ENCODE measurements around the gene TLE3. TPM values are rescaled to one million over a fixed set of nuclear protein-coding genes. Genes with fewer than 3 reads are reported as not detected.

The TLE3 gene
- total and polyA plus RNA-seq, 2 donors: 21.5 to 25.7 TPM

DNA sequence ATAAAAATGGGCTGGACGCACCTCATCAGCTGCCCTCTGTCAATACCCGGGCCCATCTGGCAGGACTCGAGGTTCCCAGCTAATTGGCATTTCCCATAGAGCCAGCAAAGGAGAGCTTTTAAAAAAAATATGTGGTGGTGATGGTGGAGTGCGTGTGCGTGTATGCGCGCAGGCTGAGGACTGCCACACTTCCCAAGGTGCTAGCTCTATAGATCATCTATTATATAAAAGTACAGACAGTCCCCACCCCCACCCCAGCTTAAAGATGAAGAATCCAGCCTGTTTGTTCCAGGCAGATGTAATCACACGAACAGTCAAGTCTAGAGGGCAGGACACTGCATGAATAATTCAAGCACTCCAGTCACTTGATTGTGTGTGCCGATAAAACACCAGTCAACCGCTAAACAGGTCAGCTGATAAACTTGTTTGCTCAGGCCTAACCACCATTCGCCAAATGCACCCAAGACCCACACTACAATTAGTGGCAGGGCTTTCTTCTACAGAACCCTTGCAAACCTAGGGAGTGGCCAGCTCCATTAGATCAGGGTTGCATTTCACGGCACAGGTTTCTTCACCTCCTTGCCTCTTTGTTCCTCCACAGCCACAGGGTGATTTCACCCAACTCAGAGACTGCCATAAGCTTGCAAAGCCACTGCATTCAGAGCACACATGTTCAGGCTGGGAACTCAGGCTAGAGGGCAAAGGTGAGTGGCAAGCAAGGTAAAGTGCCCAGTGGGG is 5.8 kb downstream of the TLE3 start:
- Histone ChIP-seq H3K27ac (ENCODE audit: low read depth) (no peak overlapping the region), H3K36me3 (ENCODE audit: insufficient read depth) (no peaks in the 10 kb centered on the region), H3K4me1 (ENCODE audit: insufficient read depth) (peaks cover 2% of the 10 kb centered on the region), H3K4me3 (ENCODE audit: low read depth, low read length) (no peak overlapping the region)
- DNase-seq (ENCODE audit: extremely low spot score): no peak
- WGBS: 72% methylated on average over 12 of the region's 12 CpGs

DNA sequence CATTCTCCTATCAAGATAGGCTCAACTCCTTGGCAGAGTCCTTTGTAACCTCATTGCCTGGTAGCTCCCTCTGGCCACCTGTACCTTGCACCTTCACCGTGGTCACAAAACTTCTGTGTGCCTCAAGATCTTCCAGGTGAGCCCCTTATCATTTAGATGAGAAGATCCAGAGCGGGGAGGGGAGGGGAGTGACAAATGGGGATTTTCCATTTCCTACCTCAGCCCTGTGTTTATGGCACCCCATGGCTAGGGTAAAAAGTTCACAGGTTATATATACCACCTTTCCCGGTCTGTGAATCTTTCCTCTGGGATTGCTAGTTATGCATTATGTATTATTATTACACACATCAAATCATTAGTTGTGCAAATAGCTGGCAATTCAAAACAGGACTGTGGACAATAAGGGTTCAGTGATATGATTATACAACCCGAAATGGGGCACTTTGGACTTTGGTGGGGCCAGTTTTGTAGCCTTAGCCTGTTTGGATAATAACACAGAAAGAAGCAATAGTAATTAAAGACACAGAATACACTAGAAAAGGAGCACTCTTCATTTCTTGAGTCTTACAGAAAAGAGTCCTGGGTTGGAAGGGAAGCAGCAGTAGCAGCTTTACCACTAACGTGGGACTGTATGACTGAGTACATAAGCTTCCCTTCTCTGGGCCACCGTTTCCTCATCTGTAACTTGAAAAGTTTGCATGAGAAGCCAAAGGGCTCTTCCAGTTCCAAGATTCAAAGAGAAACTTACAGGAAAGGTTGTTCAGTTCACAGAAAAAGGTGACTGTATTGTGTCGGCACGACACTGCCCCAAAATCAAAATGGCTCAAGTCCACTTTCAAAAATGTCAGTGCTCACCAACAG is 7.1 kb downstream of the TLE3 start:
- Histone ChIP-seq H3K4me3 (ENCODE audit: low read depth, low read length) (no peak overlapping the region), H3K36me3 (ENCODE audit: insufficient read depth) (peaks cover 2% of the 10 kb centered on the region), H3K27ac (ENCODE audit: low read depth) (no peak overlapping the region), H3K4me1 (ENCODE audit: insufficient read depth) (peaks cover 2% of the 10 kb centered on the region)
- WGBS: 92% methylated on average over 8 of the region's 8 CpGs
- no peak for DNase-seq (ENCODE audit: extremely low spot score)

DNA sequence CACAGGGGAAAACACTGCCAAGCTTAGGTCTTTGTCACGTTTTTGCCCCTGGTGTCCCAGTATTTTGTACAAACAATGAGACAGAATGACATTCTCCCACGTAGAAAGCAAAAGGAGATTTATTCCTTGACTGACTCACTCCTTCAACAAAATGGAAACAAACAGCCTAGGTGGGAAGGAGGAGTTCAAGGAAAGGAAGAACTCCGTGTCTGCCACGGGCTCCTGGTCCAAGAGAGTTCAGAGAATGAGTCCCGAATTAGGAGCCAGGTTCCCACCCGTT is 8.1 kb downstream of the TLE3 start:
- no peak for DNase-seq (ENCODE audit: extremely low spot score)
- no peak overlapping the region for H3K4me3 ChIP-seq (ENCODE audit: low read depth, low read length)
- no peak overlapping the region for H3K27ac ChIP-seq (ENCODE audit: low read depth)
- peaks cover 2% of the 10 kb centered on the region for H3K4me1 ChIP-seq (ENCODE audit: insufficient read depth)
- 73% methylated on average over 6 of the region's 6 CpGs for WGBS
- H3K36me3 ChIP-seq (ENCODE audit: insufficient read depth): peaks cover 2% of the 10 kb centered on the region

DNA sequence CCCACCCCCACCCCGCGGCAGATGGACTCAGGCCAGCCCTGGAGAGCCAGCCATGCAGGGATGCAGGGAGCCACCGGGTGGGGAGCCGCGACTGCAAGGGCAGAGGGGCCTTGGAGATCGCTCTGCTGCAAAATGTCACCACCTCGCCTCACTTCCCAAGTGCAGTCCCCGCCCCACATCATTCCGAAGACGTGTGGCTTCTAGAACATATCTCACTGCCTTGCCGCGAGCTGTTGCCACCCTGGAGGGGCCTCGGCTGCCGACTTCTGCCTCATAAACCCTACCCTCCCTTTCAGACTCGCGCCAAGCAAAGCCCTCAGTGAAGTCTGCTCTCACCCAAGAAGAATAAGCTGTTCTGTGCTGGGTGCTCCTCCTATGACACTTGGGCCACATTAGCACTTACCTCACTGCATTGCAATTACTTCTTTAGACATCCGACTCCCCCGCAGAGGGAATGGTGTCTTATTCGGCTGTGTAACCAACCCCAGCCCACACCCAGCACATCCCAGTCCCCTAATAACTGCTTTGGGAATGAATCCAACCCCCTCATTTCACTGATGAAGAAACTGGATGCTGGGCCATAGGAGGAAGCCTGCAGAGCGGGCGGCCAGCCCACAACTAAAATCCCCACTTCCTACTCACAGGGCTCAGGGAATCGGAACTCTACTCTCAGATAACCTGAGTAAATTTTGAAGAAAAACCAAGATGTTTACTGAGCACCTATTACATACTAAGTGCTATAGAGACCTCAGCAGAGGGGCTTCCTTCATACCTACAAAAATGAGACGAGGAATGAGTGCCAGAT is 8.6 kb downstream of the TLE3 start:
- no peak overlapping the region for H3K4me3 ChIP-seq (ENCODE audit: low read depth, low read length)
- H3K36me3 ChIP-seq (ENCODE audit: insufficient read depth): peaks cover 2% of the 10 kb centered on the region
- WGBS: 46% methylated on average over 23 of the region's 23 CpGs
- no peak overlapping the region for H3K27ac ChIP-seq (ENCODE audit: low read depth)
- H3K4me1 ChIP-seq (ENCODE audit: insufficient read depth): peaks cover 2% of the 10 kb centered on the region
- no peak for DNase-seq (ENCODE audit: extremely low spot score)

DNA sequence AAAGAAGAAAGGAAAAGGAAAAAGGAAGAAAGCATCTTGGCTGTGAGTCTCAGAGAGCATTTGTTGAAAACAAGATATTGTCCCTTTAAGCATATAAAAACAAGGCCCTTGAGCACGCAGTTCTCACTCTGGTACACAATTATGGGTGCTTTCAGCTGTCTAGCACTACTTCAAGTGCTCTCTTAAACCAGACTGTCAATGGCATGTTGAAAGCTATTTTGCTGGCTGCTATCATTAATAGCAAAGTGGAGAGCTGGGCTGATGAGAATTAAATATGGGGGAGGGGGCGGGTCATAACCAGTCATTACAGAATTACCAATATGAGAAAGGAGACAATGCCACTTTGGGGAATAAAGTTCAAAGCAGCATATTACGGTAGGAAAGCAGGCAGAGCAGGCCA is 9.3 kb downstream of the TLE3 start:
- 77% methylated on average over 3 of the region's 3 CpGs for whole genome bisulfite sequencing
- Histone ChIP-seq H3K4me1 (ENCODE audit: insufficient read depth) (peaks cover 2% of the 10 kb centered on the region), H3K27ac (ENCODE audit: low read depth) (no peak overlapping the region), H3K36me3 (ENCODE audit: insufficient read depth) (peaks cover 2% of the 10 kb centered on the region), H3K4me3 (ENCODE audit: low read depth, low read length) (no peak overlapping the region)
- no peak for DNase-seq (ENCODE audit: extremely low spot score)

DNA sequence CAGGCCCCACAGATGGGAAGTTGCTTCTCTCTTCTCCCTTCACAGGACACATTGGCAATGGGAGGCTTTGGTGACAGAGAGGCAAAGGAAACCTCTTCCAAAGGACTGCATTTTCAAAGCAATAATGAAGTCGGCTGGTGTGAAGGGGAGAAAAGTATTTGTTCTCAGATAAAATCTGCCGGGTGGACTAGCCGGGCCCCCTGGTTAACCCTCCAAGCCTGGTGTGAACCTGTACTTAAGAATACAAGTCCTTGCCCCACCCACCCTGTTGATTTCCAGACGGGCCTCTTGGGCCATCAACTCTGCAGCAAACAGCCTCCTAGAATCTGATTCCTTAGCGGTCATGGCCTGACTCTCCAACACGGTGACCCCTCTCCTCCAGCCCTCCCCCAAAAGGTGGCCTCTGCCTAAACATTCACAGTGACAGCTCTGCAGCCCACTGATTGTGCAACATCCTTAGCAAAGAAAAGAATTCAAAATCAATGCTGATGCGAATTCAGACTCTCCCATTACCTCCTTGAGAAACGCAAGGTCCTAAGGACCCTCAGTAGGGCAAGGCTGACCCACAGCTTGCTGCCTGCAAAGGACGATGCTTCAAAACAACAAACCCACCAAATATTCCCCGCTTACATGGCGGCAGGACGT is 9.9 kb downstream of the TLE3 start:
- Histone ChIP-seq H3K36me3 (ENCODE audit: insufficient read depth) (peaks cover 2% of the 10 kb centered on the region), H3K4me3 (ENCODE audit: low read depth, low read length) (no peak overlapping the region), H3K27ac (ENCODE audit: low read depth) (no peak overlapping the region), H3K4me1 (ENCODE audit: insufficient read depth) (peaks cover 1% of the 10 kb centered on the region)
- DNase-seq (ENCODE audit: extremely low spot score): no peak
- WGBS: 86% methylated on average over 12 of the region's 12 CpGs

DNA sequence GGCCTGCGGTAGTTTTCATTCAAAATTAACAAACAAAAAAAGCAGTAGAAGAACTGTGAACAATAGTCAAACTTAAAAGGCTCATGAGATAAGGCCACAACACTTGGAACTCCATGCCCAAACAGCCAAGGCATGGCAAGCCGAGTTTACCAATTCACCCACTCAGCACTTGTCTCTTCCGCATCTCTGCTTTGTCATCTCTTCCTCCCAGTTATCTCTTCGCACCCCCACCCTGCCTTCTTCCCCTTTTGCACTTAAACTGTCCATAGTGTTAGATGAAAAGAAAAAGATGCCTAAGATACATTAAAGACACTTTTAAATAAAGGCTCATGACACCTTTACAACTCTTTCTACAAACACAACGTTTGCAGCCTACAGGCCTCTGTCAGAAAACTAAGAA is 11.1 kb downstream of the TLE3 start:
- Histone ChIP-seq H3K4me3 (ENCODE audit: low read depth, low read length) (no peak overlapping the region), H3K4me1 (ENCODE audit: insufficient read depth) (no peaks in the 10 kb centered on the region), H3K27ac (ENCODE audit: low read depth) (no peak overlapping the region), H3K36me3 (ENCODE audit: insufficient read depth) (peaks cover 4% of the 10 kb centered on the region)
- 82% methylated on average over 5 of the region's 5 CpGs for WGBS
- no peak for DNase-seq (ENCODE audit: extremely low spot score)

DNA sequence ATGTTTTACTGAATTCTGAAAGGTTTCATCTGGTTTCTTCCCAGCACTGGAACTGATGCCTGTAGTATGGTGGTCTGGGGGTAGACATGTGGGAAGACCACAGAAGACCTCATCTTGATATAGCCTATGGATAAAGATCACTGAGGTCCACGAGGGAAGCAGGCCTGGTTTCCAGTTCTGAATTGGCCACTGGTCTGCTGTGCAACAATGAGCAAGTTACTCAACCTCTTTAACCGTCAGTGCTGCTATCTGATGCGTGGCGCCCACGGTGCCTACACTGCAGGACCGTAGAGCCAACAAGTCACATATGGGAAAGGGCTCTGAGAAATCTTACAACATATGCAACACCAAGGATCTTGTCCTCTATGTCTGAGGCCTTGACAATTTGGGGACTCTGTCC is 13.3 kb downstream of the TLE3 start:
- Histone ChIP-seq H3K4me3 (ENCODE audit: low read depth, low read length) (no peak overlapping the region), H3K36me3 (ENCODE audit: insufficient read depth) (peaks cover 4% of the 10 kb centered on the region), H3K27ac (ENCODE audit: low read depth) (no peak overlapping the region), H3K4me1 (ENCODE audit: insufficient read depth) (no peaks in the 10 kb centered on the region)
- WGBS: 90% methylated on average over 6 of the region's 6 CpGs
- DNase-seq (ENCODE audit: extremely low spot score): no peak

DNA sequence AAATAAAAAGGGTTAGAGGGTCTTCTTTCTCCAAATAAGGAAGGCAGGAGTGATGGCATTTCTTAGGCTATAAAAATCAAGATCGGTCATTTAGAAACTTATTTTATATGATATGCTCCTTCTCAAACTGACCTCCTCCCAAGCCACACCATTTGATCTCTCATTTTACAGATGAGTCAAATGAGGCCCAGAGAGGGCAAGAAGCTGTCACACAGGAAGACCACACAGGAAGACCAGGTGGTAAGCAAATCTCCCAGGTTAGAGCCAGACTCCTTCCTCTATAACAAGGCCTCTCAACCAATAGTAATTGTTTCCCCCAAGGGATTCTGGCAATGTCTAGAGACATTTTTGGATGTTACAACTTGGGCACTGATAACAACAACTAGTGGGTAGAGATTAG is 13.8 kb downstream of the TLE3 start:
- H3K4me1 ChIP-seq (ENCODE audit: insufficient read depth): no peaks in the 10 kb centered on the region
- no peak for DNase-seq (ENCODE audit: extremely low spot score)
- WGBS: 84% methylated on average over 1 of the region's 1 CpG
- peaks cover 4% of the 10 kb centered on the region for H3K36me3 ChIP-seq (ENCODE audit: insufficient read depth)
- H3K4me3 ChIP-seq (ENCODE audit: low read depth, low read length): no peak overlapping the region
- H3K27ac ChIP-seq (ENCODE audit: low read depth): no peak overlapping the region

DNA sequence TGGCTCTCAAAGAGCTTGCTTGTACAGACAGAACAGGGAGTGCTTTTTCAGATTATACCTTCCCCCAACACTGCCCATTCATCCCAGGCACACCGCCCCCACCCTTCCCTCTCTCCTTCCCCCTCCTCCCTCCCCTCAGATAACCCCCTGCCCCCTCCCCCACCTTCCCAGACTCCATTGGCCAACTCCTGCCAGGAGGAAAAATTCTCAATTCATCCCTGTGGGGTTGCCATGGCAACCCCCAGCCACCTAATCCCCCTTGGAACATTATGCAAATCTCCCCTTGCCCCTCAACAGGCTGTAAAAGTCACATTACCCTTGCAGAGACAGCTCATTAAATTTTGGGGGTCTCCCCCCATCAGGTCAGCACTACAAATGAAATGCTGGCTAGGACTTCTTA is 14.3 kb downstream of the TLE3 start:
- no peak overlapping the region for H3K27ac ChIP-seq (ENCODE audit: low read depth)
- H3K4me1 ChIP-seq (ENCODE audit: insufficient read depth): no peaks in the 10 kb centered on the region
- no peak overlapping the region for H3K4me3 ChIP-seq (ENCODE audit: low read depth, low read length)
- peaks cover 4% of the 10 kb centered on the region for H3K36me3 ChIP-seq (ENCODE audit: insufficient read depth)
- WGBS: 93% methylated on average over 1 of the region's 1 CpG
- DNase-seq (ENCODE audit: extremely low spot score): no peak

DNA sequence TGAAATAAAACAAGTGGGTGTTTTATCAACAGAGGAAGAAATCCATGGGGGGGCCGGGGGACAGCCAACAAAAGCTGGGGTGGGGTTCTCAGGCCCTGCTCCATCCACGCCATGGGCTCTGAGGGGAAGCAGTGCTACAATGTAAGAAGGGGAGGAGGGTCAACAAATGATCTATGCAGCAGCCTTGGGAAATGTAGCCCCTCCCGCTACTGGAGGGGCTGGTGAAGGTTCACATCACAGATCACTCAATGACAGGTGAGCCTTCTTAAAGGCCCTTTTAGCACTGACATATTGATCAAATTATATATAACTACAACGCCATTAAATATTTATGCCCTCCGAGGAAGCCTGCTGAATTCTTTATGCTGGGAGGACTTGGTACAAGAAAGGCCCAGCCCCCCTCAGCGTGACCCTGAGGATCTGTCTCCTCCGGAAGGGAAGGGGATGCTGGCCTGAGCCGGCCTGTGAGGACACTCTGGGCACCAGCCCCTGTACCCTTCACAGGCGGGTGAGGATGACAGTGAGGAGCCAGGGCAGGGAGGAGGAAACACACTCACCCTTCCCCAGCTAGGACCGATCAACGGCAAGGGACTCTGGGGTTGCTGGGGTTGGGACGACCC is 15.3 kb downstream of the TLE3 start:
- Histone ChIP-seq H3K27ac (ENCODE audit: low read depth) (no peak overlapping the region), H3K4me3 (ENCODE audit: low read depth, low read length) (no peak overlapping the region), H3K4me1 (ENCODE audit: insufficient read depth) (no peaks in the 10 kb centered on the region), H3K36me3 (ENCODE audit: insufficient read depth) (peaks cover 4% of the 10 kb centered on the region)
- WGBS: 91% methylated on average over 12 of the region's 12 CpGs
- DNase-seq (ENCODE audit: extremely low spot score): no peak

DNA sequence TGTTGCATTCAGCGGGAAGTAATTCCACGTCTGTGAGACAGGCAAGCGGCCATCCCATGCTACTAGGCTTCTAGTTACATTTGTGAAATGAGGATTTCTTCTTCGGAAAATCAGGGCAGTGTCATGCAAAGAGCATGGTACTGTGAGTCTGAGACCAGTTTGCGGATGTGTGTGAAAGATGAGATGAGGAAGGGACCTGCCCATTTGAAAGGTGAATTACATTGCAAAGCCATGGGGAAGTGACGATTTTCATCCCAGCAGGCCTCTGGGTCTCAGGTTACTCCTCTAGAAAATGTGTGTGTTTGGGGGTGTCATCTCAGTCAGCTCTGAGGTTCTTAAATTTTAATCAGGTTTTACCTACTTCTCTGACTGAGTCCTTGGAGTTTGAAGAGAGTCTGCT is 16.1 kb downstream of the TLE3 start:
- Histone ChIP-seq H3K27ac (ENCODE audit: low read depth) (no peak overlapping the region), H3K4me3 (ENCODE audit: low read depth, low read length) (no peak overlapping the region), H3K36me3 (ENCODE audit: insufficient read depth) (peaks cover 4% of the 10 kb centered on the region), H3K4me1 (ENCODE audit: insufficient read depth) (no peaks in the 10 kb centered on the region)
- WGBS: 87% methylated on average over 6 of the region's 6 CpGs
- no peak for DNase-seq (ENCODE audit: extremely low spot score)

DNA sequence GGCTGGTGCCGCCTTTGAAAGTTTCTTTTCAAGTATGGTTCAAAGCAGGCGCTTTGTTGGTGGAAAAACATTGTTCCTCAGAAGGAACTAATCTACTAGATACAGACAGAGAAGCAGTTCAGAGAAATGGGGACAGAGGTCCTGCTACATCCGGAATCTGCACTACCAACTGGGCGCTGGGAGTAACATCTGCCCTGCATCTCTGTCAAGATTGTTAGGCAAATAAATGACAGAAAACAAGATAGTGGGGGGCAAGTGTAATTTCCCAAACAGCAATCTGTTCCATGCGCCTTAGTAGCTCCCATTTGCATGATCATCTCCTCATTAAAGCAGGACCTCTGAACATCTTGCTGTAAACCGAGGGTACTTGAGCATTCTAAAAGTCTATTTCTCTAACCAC is 17.4 kb downstream of the TLE3 start:
- H3K36me3 ChIP-seq (ENCODE audit: insufficient read depth): peaks cover 4% of the 10 kb centered on the region
- no peak overlapping the region for H3K27ac ChIP-seq (ENCODE audit: low read depth)
- DNase-seq (ENCODE audit: extremely low spot score): no peak
- no peaks in the 10 kb centered on the region for H3K4me1 ChIP-seq (ENCODE audit: insufficient read depth)
- 85% methylated on average over 6 of the region's 6 CpGs for WGBS
- no peak overlapping the region for H3K4me3 ChIP-seq (ENCODE audit: low read depth, low read length)

Measured in urinary bladder (tissue), 4 donors.